EH (cell line): ENCODE measurements around the gene NRXN3.

Experiments
- DNase-seq: peaks from one replicate; pipeline ENCODE4 v3.0.0-alpha.2; 2015; ENCODE audit warnings: low read depth

The NRXN3 gene

GRCh38 chr14:79826362-79826761 lies 1656.2 kb downstream of the NRXN3 start:
- DNase-seq: no peak

- DNase-seq: no peak
Measured at GRCh38 chr14:79829405-79830166, 1659.4 kb downstream of the NRXN3 start.

- DNase-seq: peak; percentile 75
Measured at GRCh38 chr14:79831195-79831892, 1661.2 kb downstream of the NRXN3 start.

- DNase-seq: no peak
Measured at GRCh38 chr14:79833781-79834180, 1663.6 kb downstream of the NRXN3 start.

- DNase-seq: no peak
Measured at GRCh38 chr14:79834868-79835267, 1664.7 kb downstream of the NRXN3 start.

GRCh38 chr14:79836577-79836976 lies 1666.4 kb downstream of the NRXN3 start:
- peak; percentile 45 for DNase-seq

GRCh38 chr14:79837699-79838098 lies 1667.5 kb downstream of the NRXN3 start:
- DNase-seq: no peak

GRCh38 chr14:79840103-79840502 lies 1669.9 kb downstream of the NRXN3 start:
- no peak for DNase-seq

GRCh38 chr14:79840831-79841230 lies 1670.7 kb downstream of the NRXN3 start:
- DNase-seq: no peak

GRCh38 chr14:79841433-79841832 lies 1671.3 kb downstream of the NRXN3 start:
- DNase-seq: no peak

- peak; percentile 87 for DNase-seq
Measured at GRCh38 chr14:79842270-79842669, 1672.1 kb downstream of the NRXN3 start.

GRCh38 chr14:79852950-79853744 lies 1683.0 kb downstream of the NRXN3 start:
- DNase-seq: no peak

- DNase-seq: peak; percentile 11
Measured at GRCh38 chr14:79855789-79856188, 1685.6 kb downstream of the NRXN3 start.

GRCh38 chr14:79856381-79856780 lies 1686.2 kb downstream of the NRXN3 start:
- peak; percentile 82 for DNase-seq

- DNase-seq: no peak
Measured at GRCh38 chr14:79861111-79861510, 1690.9 kb downstream of the NRXN3 start.

- DNase-seq: no peak
Measured at GRCh38 chr14:79862045-79862444, 1691.9 kb downstream of the NRXN3 start.

- no peak for DNase-seq
Measured at GRCh38 chr14:79871136-79871535, 1701.0 kb downstream of the NRXN3 start.

GRCh38 chr14:79878229-79878628 lies 1708.1 kb downstream of the NRXN3 start:
- no peak for DNase-seq

- DNase-seq: no peak
Measured at GRCh38 chr14:79878785-79879184, 1708.6 kb downstream of the NRXN3 start.

- no peak for DNase-seq
Measured at GRCh38 chr14:79881299-79881698, 1711.1 kb downstream of the NRXN3 start.

- DNase-seq: no peak
Measured at GRCh38 chr14:79890527-79890926, 1720.4 kb downstream of the NRXN3 start.

- peak; percentile 56 for DNase-seq
Measured at GRCh38 chr14:79896009-79896408, 1725.8 kb downstream of the NRXN3 start.

GRCh38 chr14:79899610-79900009 lies 1729.4 kb downstream of the NRXN3 start:
- DNase-seq: no peak
